HCT116 (cell line): ENCODE results near the gene NR1D2.

Experiments
- REST ChIP-seq: IDR thresholded peaks from 2 replicates; pipeline ENCODE4 v1.6.1; 2012; ENCODE audit warnings: low read depth
- TF ChIP-seq, protein P1 (sequence below), 3 experiments: fragments of 200-600 bp in 1 of 3; sonication (generic) in 1 of 3; IDR thresholded peaks in 2 of 3; conservative IDR thresholded peaks in 1 of 3; 2 replicates each; pipeline ENCODE4 v1.5.1; 2012 to 2017; ENCODE audit warnings: low read depth in 2 of 3, low read length in 2 of 3, antibody characterized with exemption in 1 of 3, borderline replicate concordance in 1 of 3, control low read depth in 1 of 3, mild to moderate bottlenecking in 1 of 3, mixed read lengths in 1 of 3, mixed run types in 1 of 3, moderate library complexity in 1 of 3; ENCODE audit not compliant: insufficient read depth in 1 of 3

DNA sequence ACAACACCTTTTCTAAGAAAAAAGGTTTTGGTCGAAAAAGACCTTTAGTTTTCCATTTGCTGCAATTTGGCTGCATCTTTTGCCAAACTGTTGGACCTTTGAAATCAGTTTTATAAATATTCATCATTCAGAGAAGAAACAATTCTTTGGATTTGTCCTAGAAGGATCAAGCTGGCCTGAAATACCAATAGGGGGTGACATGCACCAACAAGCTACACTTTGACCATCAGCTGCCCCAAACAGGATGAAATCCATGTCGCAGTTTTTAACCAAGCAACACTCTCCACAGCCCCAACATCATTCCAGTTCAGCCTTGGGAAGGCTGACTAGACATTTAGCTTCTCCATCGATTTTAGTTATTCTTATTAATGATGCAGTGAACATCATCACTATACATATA is 18.4 kb upstream of the NR1D2 start:
- TF ChIP-seq, protein P1, sequence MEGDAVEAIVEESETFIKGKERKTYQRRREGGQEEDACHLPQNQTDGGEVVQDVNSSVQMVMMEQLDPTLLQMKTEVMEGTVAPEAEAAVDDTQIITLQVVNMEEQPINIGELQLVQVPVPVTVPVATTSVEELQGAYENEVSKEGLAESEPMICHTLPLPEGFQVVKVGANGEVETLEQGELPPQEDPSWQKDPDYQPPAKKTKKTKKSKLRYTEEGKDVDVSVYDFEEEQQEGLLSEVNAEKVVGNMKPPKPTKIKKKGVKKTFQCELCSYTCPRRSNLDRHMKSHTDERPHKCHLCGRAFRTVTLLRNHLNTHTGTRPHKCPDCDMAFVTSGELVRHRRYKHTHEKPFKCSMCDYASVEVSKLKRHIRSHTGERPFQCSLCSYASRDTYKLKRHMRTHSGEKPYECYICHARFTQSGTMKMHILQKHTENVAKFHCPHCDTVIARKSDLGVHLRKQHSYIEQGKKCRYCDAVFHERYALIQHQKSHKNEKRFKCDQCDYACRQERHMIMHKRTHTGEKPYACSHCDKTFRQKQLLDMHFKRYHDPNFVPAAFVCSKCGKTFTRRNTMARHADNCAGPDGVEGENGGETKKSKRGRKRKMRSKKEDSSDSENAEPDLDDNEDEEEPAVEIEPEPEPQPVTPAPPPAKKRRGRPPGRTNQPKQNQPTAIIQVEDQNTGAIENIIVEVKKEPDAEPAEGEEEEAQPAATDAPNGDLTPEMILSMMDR (IDR thresholded peaks at IDR 0.05 in 2 of 3, conservative IDR thresholded peaks at IDR 0.05 in 1 of 3; ENCODE audit: borderline replicate concordance in 1 of 3, insufficient read depth in 1 of 3, low read depth in 2 of 3, low read length in 2 of 3) = peak; percentile 26 to 39 (median 26); a peak in 3 of 6 replicates
- TF ChIP-seq REST = no peak
